Measurements from ENCODE around the gene ERG28. TPM values are rescaled to one million over a fixed set of nuclear protein-coding genes. Genes with fewer than 3 reads are reported as not detected.

The ERG28 gene
- total RNA-seq, 1 experiment from 2014 or later = 32.5 TPM

DNA sequence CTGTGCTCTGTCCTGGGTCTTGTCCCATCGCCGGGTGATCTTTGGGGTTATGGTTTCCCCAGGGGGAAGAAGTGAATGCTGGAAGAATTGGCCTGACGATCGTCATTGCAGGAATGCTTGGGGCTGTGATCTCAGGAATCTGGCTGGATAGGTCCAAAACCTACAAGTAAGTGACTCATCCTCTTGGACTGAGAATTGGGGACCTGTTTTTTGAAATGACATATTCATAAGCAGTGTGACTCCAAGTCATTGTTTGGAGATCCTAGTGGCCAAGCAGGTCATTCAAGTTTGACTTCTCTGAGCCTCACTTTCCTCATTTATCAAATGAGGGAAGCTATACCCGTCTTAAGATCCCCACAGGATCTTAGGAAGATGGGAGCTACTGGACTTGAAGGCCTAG is 25.8 kb downstream of the ERG28 start:
- Histone ChIP-seq H4K20me1 (ENCODE audit: insufficient read depth) (no peaks in the 10 kb centered on the region), H3K9me3 (ENCODE audit: insufficient read depth, low read depth) (no peaks in the 10 kb centered on the region), H2AFZ (no peak overlapping the region), H3K9me2 (ENCODE audit: insufficient read depth) (no peaks in the 10 kb centered on the region), H3K4me2 (peak overlapping the region; percentile 72), H3F3A (ENCODE audit: insufficient read depth, low read depth) (peaks cover 27% of the 10 kb centered on the region), H3K4me3 (peak overlapping the region; percentile 19; the same call in 1 of the 2 replicates), H3K79me2 (ENCODE audit: low read depth) (no peaks in the 10 kb centered on the region), H3K27me3 (ENCODE audit: insufficient read depth, low read depth) (no peaks in the 10 kb centered on the region), H3K4me1 (replicated peaks; ENCODE audit: insufficient read depth) (peaks cover 35% of the 10 kb centered on the region), H3K27ac (peak overlapping the region; percentile 71), H3K36me3 (ENCODE audit: low read depth) (no peaks in the 10 kb centered on the region)
- intact Hi-C loops (cut with micrococcal nuclease; ENCODE audit: unreplicated experiment) = loop anchor here (1.0 to 10.0 kb wide), 2 partner anchors 13 to 180 kb away; no protein-coding TSS in a partner anchor
- ChIA-PET CTCF (interaction anchor here (0.6 to 0.8 kb wide), 3 partner anchors 20 to 26 kb away, joined by 3 to 10 read pairs (median 6); partner anchors contain the start of gene TTLL5), POLR2A (ENCODE audit: unreplicated experiment) (interaction anchor here (0.6 to 0.7 kb wide), 2 partner anchors 30 to 128 kb away, joined by 3 to 4 read pairs; no protein-coding TSS in a partner anchor)
- TF ChIP-seq EZH2 (IDR thresholded peaks at IDR 0.05; ENCODE audit: low read depth) = no peak
- TF ChIP-seq, protein P1, sequence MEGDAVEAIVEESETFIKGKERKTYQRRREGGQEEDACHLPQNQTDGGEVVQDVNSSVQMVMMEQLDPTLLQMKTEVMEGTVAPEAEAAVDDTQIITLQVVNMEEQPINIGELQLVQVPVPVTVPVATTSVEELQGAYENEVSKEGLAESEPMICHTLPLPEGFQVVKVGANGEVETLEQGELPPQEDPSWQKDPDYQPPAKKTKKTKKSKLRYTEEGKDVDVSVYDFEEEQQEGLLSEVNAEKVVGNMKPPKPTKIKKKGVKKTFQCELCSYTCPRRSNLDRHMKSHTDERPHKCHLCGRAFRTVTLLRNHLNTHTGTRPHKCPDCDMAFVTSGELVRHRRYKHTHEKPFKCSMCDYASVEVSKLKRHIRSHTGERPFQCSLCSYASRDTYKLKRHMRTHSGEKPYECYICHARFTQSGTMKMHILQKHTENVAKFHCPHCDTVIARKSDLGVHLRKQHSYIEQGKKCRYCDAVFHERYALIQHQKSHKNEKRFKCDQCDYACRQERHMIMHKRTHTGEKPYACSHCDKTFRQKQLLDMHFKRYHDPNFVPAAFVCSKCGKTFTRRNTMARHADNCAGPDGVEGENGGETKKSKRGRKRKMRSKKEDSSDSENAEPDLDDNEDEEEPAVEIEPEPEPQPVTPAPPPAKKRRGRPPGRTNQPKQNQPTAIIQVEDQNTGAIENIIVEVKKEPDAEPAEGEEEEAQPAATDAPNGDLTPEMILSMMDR (conservative IDR thresholded peaks at IDR 0.05) = no peak
- DNase-seq = peak; percentile 73 to 99
- no TSS peak for BruUV-seq (replicated peaks)

DNA sequence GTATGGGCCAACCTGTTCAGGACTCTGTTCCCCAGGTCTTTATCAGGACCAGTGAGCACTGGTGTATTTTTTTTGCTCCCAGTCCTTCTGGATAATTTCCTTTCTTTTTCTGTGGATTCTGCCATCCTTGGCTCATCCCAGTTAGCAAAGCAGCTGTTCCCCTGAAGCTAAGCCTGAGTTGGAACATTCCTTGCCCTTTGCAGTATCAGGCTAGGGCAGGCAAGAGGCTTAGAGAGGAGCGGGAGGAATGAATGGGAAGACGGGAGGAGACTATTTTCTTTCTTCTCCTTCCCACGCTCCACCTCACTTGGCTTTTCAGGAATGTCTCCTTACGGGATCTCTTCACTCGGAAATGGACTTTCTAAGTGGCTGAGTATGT is 29.2 kb downstream of the ERG28 start:
- no peak for DNase-seq
- Histone ChIP-seq H3F3A (ENCODE audit: insufficient read depth, low read depth) (peaks cover 24% of the 10 kb centered on the region), H3K27ac (no peak overlapping the region), H3K4me3 (no peak overlapping the region), H3K4me2 (no peak overlapping the region), H4K20me1 (ENCODE audit: insufficient read depth) (no peaks in the 10 kb centered on the region), H3K79me2 (ENCODE audit: low read depth) (no peaks in the 10 kb centered on the region), H3K9me3 (ENCODE audit: insufficient read depth, low read depth) (no peaks in the 10 kb centered on the region), H2AFZ (no peak overlapping the region), H3K36me3 (ENCODE audit: low read depth) (no peaks in the 10 kb centered on the region), H3K4me1 (replicated peaks; ENCODE audit: insufficient read depth) (peaks cover 30% of the 10 kb centered on the region), H3K27me3 (ENCODE audit: insufficient read depth, low read depth) (no peaks in the 10 kb centered on the region), H3K9me2 (ENCODE audit: insufficient read depth) (no peaks in the 10 kb centered on the region)
- TF ChIP-seq EZH2 (IDR thresholded peaks at IDR 0.05; ENCODE audit: low read depth) = no peak
- TF ChIP-seq, protein P1 (conservative IDR thresholded peaks at IDR 0.05) = no peak
- BruUV-seq (replicated peaks) = no TSS peak
- intact Hi-C loops (cut with micrococcal nuclease; ENCODE audit: unreplicated experiment) = loop anchor here (10.0 kb wide), 1 partner anchor 177 kb away; no protein-coding TSS in a partner anchor
- ChIA-PET POLR2A (ENCODE audit: unreplicated experiment) (no interaction called here), CTCF (no interaction called here)

DNA sequence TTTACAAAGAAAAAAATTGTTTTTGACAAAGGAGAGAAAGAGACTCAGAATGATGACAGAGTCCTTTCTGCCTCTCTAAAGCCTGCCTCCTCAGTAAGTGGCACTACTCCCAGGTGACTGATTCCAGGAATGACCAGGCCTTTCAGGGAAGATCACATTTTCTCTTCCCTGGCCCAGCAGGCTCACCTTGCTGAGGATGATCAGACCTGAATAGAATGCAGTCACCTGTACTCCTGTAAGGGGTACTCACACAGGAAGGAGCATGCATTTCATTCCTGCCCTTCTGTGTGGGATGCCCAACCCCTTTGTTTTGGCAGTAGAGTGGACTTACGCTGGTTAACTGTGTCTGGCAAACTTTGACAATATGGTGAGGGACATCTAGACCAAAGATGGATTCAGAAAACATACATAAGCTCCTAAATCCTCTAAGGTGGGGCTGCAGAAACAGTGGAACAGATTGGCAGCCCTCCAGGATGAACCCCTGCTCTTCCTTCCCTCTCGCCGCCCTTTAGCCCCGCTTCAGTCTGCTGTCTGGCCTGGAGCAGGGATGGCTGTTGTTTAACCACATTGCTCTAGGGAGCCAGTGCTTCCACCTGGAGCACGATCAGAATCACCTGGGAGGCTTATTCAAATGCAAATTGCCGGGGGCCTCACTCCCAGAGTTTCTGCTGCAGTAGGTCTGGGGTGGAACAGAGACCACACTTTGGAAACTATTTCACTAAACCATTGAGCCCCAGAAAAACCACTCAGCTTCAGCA is 29.8 kb downstream of the ERG28 start:
- peaks cover 18% of the 10 kb centered on the region for H3F3A ChIP-seq (ENCODE audit: insufficient read depth, low read depth)
- BruUV-seq (replicated peaks) = no TSS peak
- TF ChIP-seq, protein P1 (conservative IDR thresholded peaks at IDR 0.05) = no peak
- TF ChIP-seq EZH2 (IDR thresholded peaks at IDR 0.05; ENCODE audit: low read depth) = no peak
- intact Hi-C loops (cut with micrococcal nuclease; ENCODE audit: unreplicated experiment) = loop anchor here (10.0 kb wide), 1 partner anchor 176 kb away; no protein-coding TSS in a partner anchor
- no peak for DNase-seq
- H4K20me1 ChIP-seq (ENCODE audit: insufficient read depth) = no peaks in the 10 kb centered on the region
- no peak overlapping the region for H2AFZ ChIP-seq
- ChIA-PET CTCF (no interaction called here), POLR2A (ENCODE audit: unreplicated experiment) (no interaction called here)
- H3K4me3 ChIP-seq = no peak overlapping the region
- no peaks in the 10 kb centered on the region for H3K9me3 ChIP-seq (ENCODE audit: insufficient read depth, low read depth)
- no peak overlapping the region for H3K27ac ChIP-seq
- no peak overlapping the region for H3K4me2 ChIP-seq
- H3K9me2 ChIP-seq (ENCODE audit: insufficient read depth) = no peaks in the 10 kb centered on the region
- peaks cover 24% of the 10 kb centered on the region for H3K4me1 ChIP-seq (replicated peaks; ENCODE audit: insufficient read depth)
- no peaks in the 10 kb centered on the region for H3K36me3 ChIP-seq (ENCODE audit: low read depth)
- no peaks in the 10 kb centered on the region for H3K79me2 ChIP-seq (ENCODE audit: low read depth)
- H3K27me3 ChIP-seq (ENCODE audit: insufficient read depth, low read depth) = no peaks in the 10 kb centered on the region
